ENCODE data around the gene BCL7C. TPM values are rescaled to one million over a fixed set of nuclear protein-coding genes. Genes with fewer than 3 reads are reported as not detected.
A peak's percentile ranks its signal among the peaks of the same experiment; 100 is the strongest.

BCL7C gene
- total and polyA plus RNA-seq, 3 donors from 2014 or later = 40.2 to 57.4 (median 49.6) TPM

DNA sequence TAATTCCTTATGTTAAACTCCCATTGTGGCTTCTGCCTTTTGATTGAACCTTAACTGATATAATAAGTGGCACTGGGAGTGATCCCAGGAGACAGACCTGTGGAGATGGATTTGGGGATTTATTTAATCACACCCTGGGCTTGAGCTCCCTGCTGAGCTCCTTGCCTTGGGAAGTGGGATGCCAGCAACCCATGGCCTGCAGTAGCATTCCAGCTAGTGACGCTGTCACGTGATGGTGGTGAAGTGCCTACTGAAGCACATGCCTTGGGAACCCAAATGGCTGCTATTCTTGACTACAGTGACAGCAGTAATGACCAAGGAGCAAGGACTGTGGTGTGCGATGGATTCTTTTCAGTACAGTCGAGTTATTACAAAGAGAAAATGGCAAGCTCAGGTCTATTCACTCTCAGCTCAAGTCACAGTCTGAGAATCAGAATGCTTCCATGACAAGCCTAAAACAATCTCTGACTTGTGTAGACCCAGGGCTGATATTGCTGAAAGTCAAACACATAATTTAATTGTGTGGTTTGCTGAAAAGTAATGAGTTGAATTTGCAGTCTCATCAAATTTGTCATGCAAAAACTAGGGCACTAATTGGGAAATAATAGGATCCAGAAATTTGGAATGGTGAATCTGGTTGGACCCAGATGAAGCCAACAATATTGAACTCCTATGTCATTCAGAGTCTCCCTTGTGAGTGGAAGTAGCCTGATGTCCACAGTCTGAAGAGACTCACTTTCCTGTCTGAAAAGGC is 47.1 kb downstream of the BCL7C start:
- Histone ChIP-seq H3K4me1 (peaks cover 3% of the 10 kb centered on the region), H3K4me3 (no peak overlapping the region), H3K36me3 (ENCODE audit: low read depth, missing control alignments) (no peaks in the 10 kb centered on the region), H3K9me3 (no peaks in the 10 kb centered on the region), H3K27ac (no peak overlapping the region), H3K27me3 (no peaks in the 10 kb centered on the region)
- no peak for DNase-seq
- 92 to 95% methylated on average over 2 to 4 of the region's 4 CpGs for WGBS, 2 donors
- TF ChIP-seq POLR2A (IDR thresholded peaks at IDR 0.05) (no peak), CTCF (IDR thresholded peaks at IDR 0.05) (no peak)
- intact Hi-C loops (cut with DNase I; ENCODE audit: low total_unique reads) = loop anchor here (5.0 kb wide), 1 partner anchor 75 kb away; the partner anchor contains the start of gene FBXL19

DNA sequence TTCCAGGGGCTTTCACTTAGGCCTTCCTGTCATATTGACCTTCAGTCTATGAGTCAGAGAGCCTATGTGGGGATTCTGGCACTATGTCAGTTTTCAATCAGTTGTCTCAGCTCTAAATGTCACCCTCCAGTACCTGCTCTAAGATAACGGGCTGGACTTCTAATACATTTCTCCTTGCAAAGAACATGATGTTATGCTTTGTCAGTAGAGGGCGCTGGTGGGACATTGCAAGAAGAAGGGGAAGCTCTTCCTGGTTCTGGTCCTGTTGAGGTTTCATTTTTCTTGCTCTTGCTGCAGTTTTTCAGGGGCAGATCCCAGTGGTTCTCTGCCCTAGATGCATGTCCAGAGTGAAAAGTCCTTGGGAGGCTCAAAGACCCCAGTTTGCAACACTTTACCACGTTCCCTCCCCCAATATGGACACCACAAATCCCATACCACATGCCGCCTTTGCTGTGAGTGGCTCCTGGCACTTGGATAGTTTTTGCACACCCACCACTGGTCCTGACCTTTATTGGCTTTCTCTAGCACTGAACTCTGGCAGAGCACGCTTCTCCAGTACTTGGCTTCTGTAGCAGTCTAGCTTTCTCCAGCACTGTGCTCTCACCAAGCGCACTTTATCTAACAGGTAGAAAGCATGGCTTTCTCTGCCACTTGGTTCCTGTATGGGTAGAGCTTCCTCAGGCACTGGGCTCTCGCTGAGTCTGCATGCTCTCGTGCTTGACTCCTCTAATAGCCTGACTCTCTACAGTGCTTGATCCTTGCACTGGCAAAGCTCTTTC is 49.0 kb downstream of the BCL7C start:
- intact Hi-C loops (cut with DNase I; ENCODE audit: low total_unique reads) = loop anchor here (5.0 kb wide), 1 partner anchor 77 kb away; the partner anchor contains the start of gene FBXL19
- peak; percentile 90 for DNase-seq
- H3K36me3 ChIP-seq (ENCODE audit: low read depth, missing control alignments) = no peaks in the 10 kb centered on the region
- H3K27me3 ChIP-seq = no peaks in the 10 kb centered on the region
- WGBS, 2 donors = 40 to 43% methylated on average over 8 of the region's 8 CpGs
- no peak for TF ChIP-seq POLR2A (IDR thresholded peaks at IDR 0.05)
- TF ChIP-seq CTCF (IDR thresholded peaks at IDR 0.05) = peak; percentile 69 to 87 (median 86)
- H3K4me3 ChIP-seq = no peak overlapping the region
- no peaks in the 10 kb centered on the region for H3K9me3 ChIP-seq
- peaks cover 3% of the 10 kb centered on the region for H3K4me1 ChIP-seq
- H3K27ac ChIP-seq = no peak overlapping the region

GRCh38 chr16:30844346-30844670 is 49.6 kb downstream of the BCL7C start:
- Histone ChIP-seq H3K4me3 (no peak overlapping the region), H3K9me3 (no peaks in the 10 kb centered on the region), H3K36me3 (ENCODE audit: low read depth, missing control alignments) (no peaks in the 10 kb centered on the region), H3K27me3 (no peaks in the 10 kb centered on the region), H3K4me1 (peaks cover 3% of the 10 kb centered on the region), H3K27ac (no peak overlapping the region)
- WGBS, 2 donors = 79 to 80% methylated on average over 1 of the region's 1 CpG
- no peak for DNase-seq
- TF ChIP-seq CTCF (IDR thresholded peaks at IDR 0.05) = no peak
- no peak for TF ChIP-seq POLR2A (IDR thresholded peaks at IDR 0.05)
- intact Hi-C loops (cut with DNase I; ENCODE audit: low total_unique reads) = no loop called here

DNA sequence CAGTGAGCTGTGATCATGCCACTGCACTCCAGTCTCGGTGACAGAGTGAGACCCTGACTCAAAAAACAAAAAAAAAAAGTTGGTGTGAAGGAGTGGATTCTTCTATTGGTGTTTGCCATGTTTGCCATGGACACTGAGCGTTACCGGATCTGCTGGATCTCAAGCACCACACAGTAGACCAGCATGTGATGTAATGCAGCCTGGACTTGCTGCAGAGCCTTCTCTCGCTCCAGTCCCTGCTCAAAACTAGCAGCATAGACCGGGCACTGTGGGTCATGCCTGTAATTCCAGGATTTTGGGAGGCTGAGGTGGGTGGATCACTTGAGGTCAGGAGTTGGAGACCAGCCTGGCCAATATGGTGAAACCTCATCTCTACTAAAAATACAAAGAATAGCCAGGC is 50.4 kb downstream of the BCL7C start:
- Histone ChIP-seq H3K36me3 (ENCODE audit: low read depth, missing control alignments) (no peaks in the 10 kb centered on the region), H3K4me3 (no peak overlapping the region), H3K4me1 (peaks cover 3% of the 10 kb centered on the region), H3K27me3 (no peaks in the 10 kb centered on the region), H3K9me3 (no peaks in the 10 kb centered on the region), H3K27ac (no peak overlapping the region)
- no peak for TF ChIP-seq POLR2A (IDR thresholded peaks at IDR 0.05)
- no peak for TF ChIP-seq CTCF (IDR thresholded peaks at IDR 0.05)
- intact Hi-C loops (cut with DNase I; ENCODE audit: low total_unique reads) = no loop called here
- 88 to 93% methylated on average over 5 of the region's 5 CpGs for WGBS, 2 donors
- no peak for DNase-seq

All from testis (tissue), 3 donors.